Pons (tissue), 1 donor: ENCODE results near the gene FBXO30.
A peak's percentile ranks its signal among the peaks of the same experiment; 100 is the strongest.

Experiments
- DNase-seq: peaks from one replicate; pipeline ENCODE4 v3.0.0-alpha.2; 2016; ENCODE audit warnings: low spot score

FBXO30 gene

GRCh38 chr6:145814501-145815308 lies at the start of gene FBXO30:
TSS of gene FBXO30 (minus strand) at chr6:145814795. CDS start at chr6:145806405, 8,390 bp downstream.
- DNase-seq = peak; percentile 88

GRCh38 chr6:145863988-145864616 lies 49.5 kb upstream of the FBXO30 start:
- DNase-seq = no peak

- DNase-seq = no peak
Measured at GRCh38 chr6:145863366-145863765, 48.8 kb upstream of the FBXO30 start.

DNA sequence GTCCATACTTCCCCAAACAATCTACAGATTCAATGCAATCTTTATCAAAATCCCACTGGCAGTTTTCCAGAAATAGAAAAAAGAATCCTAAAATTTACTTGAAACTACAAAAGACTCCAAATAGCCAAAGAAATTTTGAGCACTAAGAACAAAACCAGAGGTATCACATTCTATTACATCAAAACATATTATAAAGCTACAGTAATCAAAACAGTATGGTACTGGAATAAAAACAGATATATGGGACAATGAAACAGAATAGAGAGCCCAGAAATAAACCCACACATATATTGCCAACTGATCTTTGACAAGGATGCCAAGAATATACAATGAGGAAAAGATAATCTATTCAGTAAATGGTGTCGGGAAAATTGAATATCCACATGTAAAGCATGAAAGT lies 46.0 kb upstream of the FBXO30 start:
- DNase-seq = no peak

GRCh38 chr6:145850671-145851070 lies 36.1 kb upstream of the FBXO30 start:
- DNase-seq = no peak

- no peak for DNase-seq
Measured at GRCh38 chr6:145848541-145848940, 33.9 kb upstream of the FBXO30 start.

GRCh38 chr6:145845557-145845956 lies 31.0 kb upstream of the FBXO30 start:
- DNase-seq = no peak

- no peak for DNase-seq
Measured at GRCh38 chr6:145844933-145845540, 30.4 kb upstream of the FBXO30 start.

GRCh38 chr6:145842693-145843546 lies 28.3 kb upstream of the FBXO30 start:
- no peak for DNase-seq

GRCh38 chr6:145841668-145842067 lies 27.1 kb upstream of the FBXO30 start:
- DNase-seq = no peak

GRCh38 chr6:145839653-145840052 lies 25.1 kb upstream of the FBXO30 start:
- DNase-seq = no peak

DNA sequence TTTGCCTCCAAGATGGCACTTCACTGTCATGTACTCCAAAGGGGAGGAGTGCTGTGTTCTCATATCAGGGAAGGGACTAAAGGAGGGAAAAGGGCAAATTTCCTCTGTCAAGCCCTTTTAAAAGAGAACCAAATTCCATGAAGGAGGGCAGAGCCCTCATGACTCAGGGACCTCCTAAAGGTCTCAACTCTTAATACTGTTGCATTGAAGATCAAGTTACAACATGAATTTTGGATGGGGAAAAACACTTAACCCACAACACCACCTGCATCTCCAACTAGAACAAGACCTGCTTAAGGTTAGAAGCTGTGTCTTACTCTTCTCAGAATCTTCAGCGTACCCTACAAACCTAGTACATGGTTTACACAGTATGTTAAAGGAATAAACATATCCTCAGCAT lies 23.7 kb upstream of the FBXO30 start:
- no peak for DNase-seq

DNA sequence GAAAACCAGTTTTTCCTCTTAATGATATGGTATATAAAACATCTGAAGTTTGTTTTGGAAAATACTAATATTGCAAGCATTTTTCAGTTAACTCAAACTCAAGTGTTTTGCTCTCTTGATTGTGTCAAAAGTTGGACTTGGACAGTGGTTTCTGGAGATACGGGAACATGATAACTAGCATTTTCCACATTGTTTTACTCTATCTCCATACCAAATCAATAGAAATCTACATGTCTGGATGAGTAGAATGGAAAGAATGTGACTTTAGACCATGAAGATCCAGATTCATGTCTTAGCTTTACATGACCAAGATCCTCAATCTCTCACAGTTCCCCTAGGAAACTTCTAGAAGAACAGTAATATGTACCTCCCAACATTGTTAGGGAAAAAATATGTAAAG lies 22.2 kb upstream of the FBXO30 start:
- DNase-seq = no peak

DNA sequence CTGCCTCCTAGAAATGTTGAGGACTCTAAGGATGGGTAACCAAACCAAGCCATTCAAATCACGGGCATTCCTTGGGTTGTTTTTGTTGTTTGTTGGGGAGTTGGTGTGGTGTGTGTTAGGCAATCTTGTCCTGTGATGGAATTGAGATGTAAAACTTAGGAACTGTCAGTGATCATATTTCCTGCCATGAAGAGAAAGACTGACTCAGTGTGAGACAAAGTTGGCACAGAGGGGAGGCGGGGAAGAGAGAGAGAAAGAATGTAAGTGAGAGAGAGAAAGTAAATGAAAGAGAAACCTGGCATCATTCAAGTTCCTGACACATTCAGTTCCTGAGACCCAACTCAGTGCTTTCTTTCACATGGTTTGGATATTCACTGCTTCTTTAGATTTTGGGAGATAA lies 21.6 kb upstream of the FBXO30 start:
- DNase-seq = no peak

GRCh38 chr6:145830612-145831011 lies 16.0 kb upstream of the FBXO30 start:
- DNase-seq = no peak

- no peak for DNase-seq
Measured at GRCh38 chr6:145829950-145830349, 15.4 kb upstream of the FBXO30 start.

DNA sequence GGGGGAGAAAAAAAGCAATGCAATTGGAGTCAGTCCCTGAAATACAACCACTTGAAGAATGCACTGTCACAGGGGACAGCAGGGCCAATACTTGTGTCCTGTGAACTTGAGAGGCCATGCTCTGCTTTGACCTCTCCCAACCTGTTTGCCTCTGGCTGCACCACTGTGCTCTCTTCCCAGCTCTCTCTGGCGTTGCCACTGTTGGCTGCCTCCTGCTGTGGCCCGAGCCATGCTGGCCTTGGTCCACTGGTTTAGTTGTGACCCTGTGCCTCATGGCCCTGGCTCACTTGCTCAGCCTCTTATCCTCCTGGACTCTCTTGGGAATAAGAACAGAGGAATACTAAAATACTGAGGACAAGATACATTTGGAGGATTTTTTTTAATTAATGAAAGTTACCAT lies 14.5 kb upstream of the FBXO30 start:
- no peak for DNase-seq

GRCh38 chr6:145824344-145824743 lies 9.7 kb upstream of the FBXO30 start:
- no peak for DNase-seq

DNA sequence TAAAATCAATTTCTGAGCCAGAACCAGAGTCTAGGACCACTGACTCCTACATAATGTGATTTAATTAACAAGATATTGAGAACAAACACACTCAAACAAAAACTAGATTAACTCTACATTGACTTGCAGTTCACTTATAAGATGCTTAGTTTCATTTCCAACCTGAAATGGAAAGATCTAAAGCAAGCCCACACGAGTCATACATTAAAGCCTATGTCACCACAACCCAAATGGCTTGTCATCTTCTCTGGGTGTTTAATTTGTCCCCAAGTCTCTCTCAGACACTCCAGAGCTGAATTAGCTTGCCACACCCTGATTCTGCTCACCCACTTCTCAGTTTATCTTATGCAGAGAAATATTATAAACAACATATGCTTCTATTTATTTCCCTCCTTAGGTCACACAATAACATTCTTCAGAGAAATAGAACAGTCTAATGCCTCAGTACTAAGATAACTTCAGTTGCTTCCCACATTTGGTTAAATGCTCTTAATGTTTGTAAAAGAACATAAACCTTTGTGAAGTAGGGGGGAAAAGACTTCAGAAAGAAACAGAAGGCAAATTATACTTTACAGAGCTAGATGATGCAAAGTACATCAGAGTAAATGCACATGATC lies 8.8 kb upstream of the FBXO30 start:
- no peak for DNase-seq

DNA sequence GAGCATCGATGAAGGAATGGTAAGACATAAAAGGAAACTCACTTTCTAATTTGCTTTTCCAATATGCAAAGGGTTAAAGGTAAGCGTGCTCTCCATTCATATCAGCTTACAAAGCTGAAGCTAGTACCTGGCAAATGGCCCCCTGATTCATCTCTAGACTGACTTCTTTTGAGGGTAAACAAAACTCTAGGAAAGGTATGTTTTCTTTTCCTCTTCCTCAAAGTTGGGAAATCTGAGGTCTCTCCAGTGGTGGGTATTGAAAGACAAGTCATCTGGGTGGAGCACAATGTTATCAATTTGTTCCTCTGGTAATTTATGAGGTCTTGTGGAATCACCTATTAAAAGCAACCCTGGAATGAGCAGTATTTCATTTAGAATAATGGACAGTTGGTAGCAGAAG lies 7.9 kb upstream of the FBXO30 start:
- DNase-seq = no peak

DNA sequence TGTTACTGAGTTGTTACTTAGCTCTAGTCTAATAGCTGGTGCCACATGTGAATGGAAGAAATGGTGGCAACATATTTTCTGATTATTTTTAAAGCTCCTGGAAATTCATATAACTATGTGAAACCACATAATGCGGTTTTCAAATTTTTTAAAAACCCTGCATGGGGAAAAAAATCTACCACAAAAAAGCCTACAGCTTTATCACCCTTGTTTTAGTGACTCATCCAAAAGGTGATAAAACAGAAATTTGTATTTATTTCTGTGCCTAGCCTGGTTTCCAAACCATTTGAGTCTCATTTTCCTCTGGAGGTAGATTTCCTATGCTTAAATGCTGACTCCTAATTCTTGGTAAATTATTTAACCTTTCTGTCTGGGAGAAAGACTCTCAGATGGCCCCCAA lies 5.4 kb upstream of the FBXO30 start:
- no peak for DNase-seq

- DNase-seq = no peak
Measured at GRCh38 chr6:145818796-145819195, 4.2 kb upstream of the FBXO30 start.
